ENCODE results near the gene THAP2.

THAP2 gene

GRCh38 chr12:71663561-71664410, at the start of gene THAP2, which contains the start of gene ZFC3H1:
Gene THAP2, plus strand, starts transcription at chr12:71664301. Its CDS starts 209 bp downstream, at chr12:71664510.
Gene ZFC3H1, minus strand, starts transcription at chr12:71663848. Its CDS starts 238 bp downstream, at chr12:71663610.
- peak; percentile 97 for DNase-seq

GRCh38 chr12:71621938-71622337, 42.2 kb upstream of the THAP2 start:
- no peak for DNase-seq

- DNase-seq: no peak
These were observed 38.6 kb upstream of the THAP2 start for GRCh38 chr12:71625476-71625875.

- DNase-seq: no peak
These were observed 38.0 kb upstream of the THAP2 start for GRCh38 chr12:71626098-71626497.

GRCh38 chr12:71626768-71627167, 37.3 kb upstream of the THAP2 start:
- no peak for DNase-seq

- no peak for DNase-seq
These were observed 36.6 kb upstream of the THAP2 start for GRCh38 chr12:71627438-71628002.

GRCh38 chr12:71636704-71637115, 27.4 kb upstream of the THAP2 start:
- DNase-seq: no peak

GRCh38 chr12:71638499-71638898, 25.6 kb upstream of the THAP2 start:
- DNase-seq: no peak

- DNase-seq: no peak
These were observed 24.8 kb upstream of the THAP2 start for GRCh38 chr12:71639341-71639760.

- no peak for DNase-seq
These were observed 23.8 kb upstream of the THAP2 start for GRCh38 chr12:71640316-71640715.

GRCh38 chr12:71641390-71641789, 22.7 kb upstream of the THAP2 start:
- DNase-seq: no peak

GRCh38 chr12:71642264-71642663, 21.8 kb upstream of the THAP2 start:
- DNase-seq: no peak

GRCh38 chr12:71645268-71645667, 18.8 kb upstream of the THAP2 start:
- no peak for DNase-seq

- DNase-seq: no peak
These were observed 17.6 kb upstream of the THAP2 start for GRCh38 chr12:71646512-71646911.

- no peak for DNase-seq
These were observed 15.6 kb upstream of the THAP2 start for GRCh38 chr12:71648537-71648936.

GRCh38 chr12:71649401-71649800, 14.7 kb upstream of the THAP2 start:
- DNase-seq: no peak

GRCh38 chr12:71652656-71653055, 11.4 kb upstream of the THAP2 start:
- no peak for DNase-seq

GRCh38 chr12:71653137-71653536, 11.0 kb upstream of the THAP2 start:
- DNase-seq: no peak

GRCh38 chr12:71654200-71654599, 9.9 kb upstream of the THAP2 start:
- no peak for DNase-seq

- DNase-seq: no peak
These were observed 8.6 kb upstream of the THAP2 start for GRCh38 chr12:71655495-71655894.

GRCh38 chr12:71655907-71656306, 8.2 kb upstream of the THAP2 start:
- DNase-seq: no peak

GRCh38 chr12:71656740-71657139, 7.4 kb upstream of the THAP2 start:
- DNase-seq: no peak

GRCh38 chr12:71661977-71662530, 2.0 kb upstream of the THAP2 start:
- no peak for DNase-seq

All from NCI-H1436 treated with DMSO at 0.1 percent for 48 hours (cell line).